GM18519 (cell line): Measurements from ENCODE around the gene FAM222A.

ENCODE experiments used
- ATAC-seq: cut with Tn5 transposase; IDR thresholded peaks from one replicate; pipeline ENCODE4 v1.9.1; 2021; ENCODE audit warnings: mild to moderate bottlenecking, moderate library complexity; ENCODE audit not compliant: unreplicated experiment, low FRiP score

The FAM222A gene

GRCh38 chr12:109793411-109793810, 79.8 kb downstream of the FAM222A start:
- ATAC-seq: no peak

- ATAC-seq: no peak
These were observed 80.3 kb downstream of the FAM222A start for GRCh38 chr12:109793826-109794501.

GRCh38 chr12:109795023-109795422, 81.4 kb downstream of the FAM222A start:
- no peak for ATAC-seq

- no peak for ATAC-seq
These were observed 82.4 kb downstream of the FAM222A start for GRCh38 chr12:109796057-109796456.

- no peak for ATAC-seq
These were observed 84.5 kb downstream of the FAM222A start for GRCh38 chr12:109797905-109798669.

- ATAC-seq: no peak
These were observed 85.1 kb downstream of the FAM222A start for GRCh38 chr12:109798691-109799090.

GRCh38 chr12:109800536-109800935, 86.9 kb downstream of the FAM222A start:
- no peak for ATAC-seq

GRCh38 chr12:109802828-109803227, 89.2 kb downstream of the FAM222A start:
- ATAC-seq: no peak

GRCh38 chr12:109803678-109804077, 90.1 kb downstream of the FAM222A start:
- ATAC-seq: no peak

- no peak for ATAC-seq
These were observed 91.5 kb downstream of the FAM222A start for GRCh38 chr12:109804820-109805761.

- no peak for ATAC-seq
These were observed 94.5 kb downstream of the FAM222A start for GRCh38 chr12:109807954-109808643.

- no peak for ATAC-seq
These were observed 95.4 kb downstream of the FAM222A start for GRCh38 chr12:109808876-109809646.

GRCh38 chr12:109810954-109811623, 97.5 kb downstream of the FAM222A start:
- ATAC-seq: no peak

- no peak for ATAC-seq
These were observed 98.0 kb downstream of the FAM222A start for GRCh38 chr12:109811624-109811995.

GRCh38 chr12:109813810-109814416, 100.3 kb downstream of the FAM222A start:
- no peak for ATAC-seq

- no peak for ATAC-seq
These were observed 101.0 kb downstream of the FAM222A start for GRCh38 chr12:109814600-109815150.

- no peak for ATAC-seq
These were observed 101.6 kb downstream of the FAM222A start for GRCh38 chr12:109815225-109815624.
